Measurements from ENCODE around the gene CACNA1C. TPM values are rescaled to one million over a fixed set of nuclear protein-coding genes. Genes with fewer than 3 reads are reported as not detected.

CACNA1C gene
- total RNA-seq, 2 donors from 2014 or later, result 70.0 to 127 TPM

DNA sequence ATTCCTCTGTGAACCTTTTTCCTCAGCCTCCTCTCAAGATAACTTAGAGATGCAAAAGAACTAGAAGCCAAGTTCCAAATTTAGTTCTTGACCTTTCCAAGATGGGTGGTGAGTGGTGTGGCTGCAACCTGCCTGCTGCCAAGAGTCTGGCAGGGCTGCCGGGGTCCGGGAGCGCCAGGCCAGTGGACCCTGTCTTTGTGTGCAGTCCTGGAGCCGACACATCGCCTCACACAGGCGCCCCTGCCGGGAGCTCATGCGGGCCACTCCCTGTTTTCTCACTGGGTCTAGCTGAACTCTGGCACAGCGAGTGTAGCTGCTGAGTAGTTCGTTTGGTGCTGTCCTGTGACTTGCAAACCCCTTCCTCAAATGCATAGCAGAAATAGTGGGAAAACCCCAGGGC, 84.9 kb downstream of the CACNA1C start:
- TF ChIP-seq, protein P1, sequence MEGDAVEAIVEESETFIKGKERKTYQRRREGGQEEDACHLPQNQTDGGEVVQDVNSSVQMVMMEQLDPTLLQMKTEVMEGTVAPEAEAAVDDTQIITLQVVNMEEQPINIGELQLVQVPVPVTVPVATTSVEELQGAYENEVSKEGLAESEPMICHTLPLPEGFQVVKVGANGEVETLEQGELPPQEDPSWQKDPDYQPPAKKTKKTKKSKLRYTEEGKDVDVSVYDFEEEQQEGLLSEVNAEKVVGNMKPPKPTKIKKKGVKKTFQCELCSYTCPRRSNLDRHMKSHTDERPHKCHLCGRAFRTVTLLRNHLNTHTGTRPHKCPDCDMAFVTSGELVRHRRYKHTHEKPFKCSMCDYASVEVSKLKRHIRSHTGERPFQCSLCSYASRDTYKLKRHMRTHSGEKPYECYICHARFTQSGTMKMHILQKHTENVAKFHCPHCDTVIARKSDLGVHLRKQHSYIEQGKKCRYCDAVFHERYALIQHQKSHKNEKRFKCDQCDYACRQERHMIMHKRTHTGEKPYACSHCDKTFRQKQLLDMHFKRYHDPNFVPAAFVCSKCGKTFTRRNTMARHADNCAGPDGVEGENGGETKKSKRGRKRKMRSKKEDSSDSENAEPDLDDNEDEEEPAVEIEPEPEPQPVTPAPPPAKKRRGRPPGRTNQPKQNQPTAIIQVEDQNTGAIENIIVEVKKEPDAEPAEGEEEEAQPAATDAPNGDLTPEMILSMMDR (IDR thresholded peaks at IDR 0.05), result peak; percentile 7
- DNase-seq (ENCODE audit: low spot score) (no peak), ATAC-seq (ENCODE audit: insufficient number of reproducible peaks, low FRiP score, low read depth) (no peak)
- H3K4me1 ChIP-seq (ENCODE audit: control insufficient read depth in 1 of 2, low read depth in 2 of 2), result peaks cover 24 to 59% of the 10 kb centered on the region in 2 donors
- no peaks in the 10 kb centered on the region for H3K27me3 ChIP-seq (replicated peaks; ENCODE audit: insufficient read depth)
- no peaks in the 10 kb centered on the region for H3K36me3 ChIP-seq
- no peaks in the 10 kb centered on the region for H3K9me3 ChIP-seq
- peak overlapping the region; percentile 60 to 71 for H3K27ac ChIP-seq
- H3K4me3 ChIP-seq, result no peak overlapping the region

DNA sequence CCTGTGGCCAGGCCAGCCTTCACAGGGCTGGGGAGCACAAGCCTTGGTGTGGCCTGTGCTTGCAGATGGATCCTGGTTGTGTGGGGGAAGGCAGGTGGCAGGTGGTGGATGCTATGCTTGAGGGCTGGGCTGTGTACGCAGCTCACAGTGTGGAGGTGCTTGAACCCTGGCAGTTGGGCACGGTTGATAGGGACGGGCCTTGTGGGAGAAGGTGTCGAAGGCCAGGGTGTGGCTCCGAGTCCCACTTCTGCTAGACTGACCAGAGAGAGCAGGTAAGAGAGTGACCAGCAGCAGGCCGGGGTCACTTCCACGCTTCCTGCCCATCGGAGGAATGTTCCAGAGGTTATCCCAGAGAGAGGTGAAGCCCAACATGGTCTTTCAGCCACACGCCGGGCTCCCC, 85.5 kb downstream of the CACNA1C start:
- Histone ChIP-seq H3K4me1 (ENCODE audit: control insufficient read depth in 1 of 2, low read depth in 2 of 2) (peaks cover 24 to 59% of the 10 kb centered on the region in 2 donors), H3K27me3 (replicated peaks; ENCODE audit: insufficient read depth) (no peaks in the 10 kb centered on the region), H3K9me3 (no peaks in the 10 kb centered on the region), H3K4me3 (no peak overlapping the region), H3K27ac (peak overlapping the region; percentile 60 to 71), H3K36me3 (no peaks in the 10 kb centered on the region)
- DNase-seq (ENCODE audit: low spot score) (no peak), ATAC-seq (ENCODE audit: insufficient number of reproducible peaks, low FRiP score, low read depth) (no peak)
- TF ChIP-seq, protein P1 (IDR thresholded peaks at IDR 0.05), result no peak

DNA sequence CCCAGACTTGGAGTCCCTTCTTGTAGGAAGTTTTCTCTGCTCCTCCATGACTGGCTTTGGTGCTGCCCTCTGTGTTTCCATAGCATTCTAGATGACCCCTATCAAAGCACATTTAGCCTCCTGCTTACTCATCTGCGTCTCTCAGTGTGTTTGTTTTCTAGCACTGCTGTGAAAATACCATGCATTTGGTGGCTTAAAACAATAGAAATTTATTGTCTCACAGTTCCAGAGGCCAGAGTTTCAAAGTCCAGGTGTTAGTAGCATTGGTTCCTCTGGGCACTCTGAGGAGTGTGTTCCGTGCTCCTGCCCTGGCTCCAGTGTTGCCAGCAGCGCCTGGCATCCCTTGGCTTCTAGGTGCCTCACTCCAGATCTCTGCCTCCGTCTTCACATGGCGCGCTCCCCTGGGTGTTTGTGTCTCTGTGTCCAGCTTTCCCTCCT, 86.1 kb downstream of the CACNA1C start:
- no peak overlapping the region for H3K4me3 ChIP-seq
- DNase-seq (ENCODE audit: low spot score) (no peak), ATAC-seq (ENCODE audit: insufficient number of reproducible peaks, low FRiP score, low read depth) (no peak)
- H3K27me3 ChIP-seq (replicated peaks; ENCODE audit: insufficient read depth), result no peaks in the 10 kb centered on the region
- no peaks in the 10 kb centered on the region for H3K36me3 ChIP-seq
- peak overlapping the region; percentile 60 to 71 for H3K27ac ChIP-seq
- TF ChIP-seq, protein P1 (IDR thresholded peaks at IDR 0.05), result no peak
- peaks cover 24 to 59% of the 10 kb centered on the region in 2 donors for H3K4me1 ChIP-seq (ENCODE audit: control insufficient read depth in 1 of 2, low read depth in 2 of 2)
- H3K9me3 ChIP-seq, result no peaks in the 10 kb centered on the region

DNA sequence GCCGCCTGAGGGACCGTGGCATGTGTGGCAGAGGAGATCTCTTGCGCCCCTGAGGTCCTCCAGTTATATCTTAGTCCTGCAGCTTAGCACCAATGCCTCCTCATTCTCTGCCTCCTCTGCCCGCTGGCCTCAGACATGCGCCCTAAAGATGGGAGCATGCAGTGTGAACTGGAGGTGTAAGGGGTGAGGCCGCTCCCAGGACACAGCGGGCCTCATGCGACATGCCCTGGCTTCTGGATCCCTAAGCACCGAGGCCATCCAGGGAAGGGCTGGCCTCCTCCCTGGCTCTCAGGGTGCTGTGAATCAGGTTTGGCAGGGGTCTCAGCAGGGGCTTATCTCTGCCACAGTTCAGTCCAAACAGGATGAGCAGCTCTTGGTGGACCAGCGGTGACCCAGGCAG, 86.9 kb downstream of the CACNA1C start:
- no peak overlapping the region for H3K4me3 ChIP-seq
- H3K27me3 ChIP-seq (replicated peaks; ENCODE audit: insufficient read depth), result no peaks in the 10 kb centered on the region
- no peaks in the 10 kb centered on the region for H3K36me3 ChIP-seq
- H3K9me3 ChIP-seq, result no peaks in the 10 kb centered on the region
- no peak for ATAC-seq (ENCODE audit: insufficient number of reproducible peaks, low FRiP score, low read depth)
- no peak for DNase-seq (ENCODE audit: low spot score)
- H3K4me1 ChIP-seq (ENCODE audit: control insufficient read depth in 1 of 2, low read depth in 2 of 2), result peaks cover 24 to 62% of the 10 kb centered on the region in 2 donors
- TF ChIP-seq, protein P1 (IDR thresholded peaks at IDR 0.05), result no peak
- H3K27ac ChIP-seq, result peak overlapping the region in 1 of 2 donors; percentile 30

DNA sequence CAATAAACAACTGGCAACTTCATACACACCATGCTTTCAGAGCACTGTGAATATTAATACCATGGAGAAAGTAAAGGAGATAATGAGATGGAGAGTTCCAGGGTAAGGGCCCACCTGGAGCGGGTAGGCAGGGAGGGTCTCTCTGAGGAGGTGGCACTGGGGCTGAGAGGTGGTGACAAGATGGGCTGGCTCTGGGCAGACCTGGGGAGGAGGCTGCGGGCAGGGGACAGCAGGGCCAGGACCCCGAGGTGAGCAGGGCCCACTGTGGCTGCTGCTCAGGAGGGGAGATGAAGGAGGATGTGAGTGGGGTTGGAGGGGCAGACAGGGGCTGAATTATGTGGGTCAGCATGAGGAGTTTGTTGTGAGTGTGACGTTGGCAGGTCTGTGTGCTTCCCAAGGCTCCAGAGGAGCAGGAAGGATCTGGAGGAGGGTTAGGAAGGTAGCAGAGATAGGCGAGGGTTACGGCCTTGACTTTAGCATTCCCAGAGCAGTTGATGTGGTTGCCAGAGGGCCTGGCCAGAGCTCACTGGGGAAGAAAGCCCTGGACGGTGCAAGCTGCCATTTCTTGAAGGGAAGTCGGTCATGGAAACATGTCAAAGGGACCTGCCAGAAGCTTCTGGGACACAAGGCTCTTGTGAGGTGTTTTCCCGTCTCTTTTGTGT, 88.2 kb downstream of the CACNA1C start:
- Histone ChIP-seq H3K27ac (peak overlapping the region in 1 of 2 donors; percentile 49), H3K4me1 (ENCODE audit: control insufficient read depth in 1 of 2, low read depth in 2 of 2) (peaks cover 34 to 75% of the 10 kb centered on the region in 2 donors), H3K36me3 (no peaks in the 10 kb centered on the region)

More for the DNA sequence above, 88.2 kb downstream of the CACNA1C start:
- TF ChIP-seq, protein P1 (IDR thresholded peaks at IDR 0.05), result no peak
- no peak overlapping the region for H3K4me3 ChIP-seq
- H3K27me3 ChIP-seq (replicated peaks; ENCODE audit: insufficient read depth), result no peaks in the 10 kb centered on the region
- DNase-seq (ENCODE audit: low spot score), result no peak
- H3K9me3 ChIP-seq, result no peaks in the 10 kb centered on the region
- no peak for ATAC-seq (ENCODE audit: insufficient number of reproducible peaks, low FRiP score, low read depth)

Measured in thoracic aorta (tissue), 2 donors.